Thyroid gland (tissue), 4 donors: Measurements from ENCODE around the gene PBX3.

ENCODE experiments used
- POLR2A ChIP-seq, 2 donors: fragments of 450-650 bp; IDR thresholded peaks; one replicate each; pipeline ENCODE4 v1.6.1; 2017; ENCODE audit warnings: antibody characterized with exemption in 2 of 2, mild to moderate bottlenecking in 2 of 2, moderate library complexity in 1 of 2
- TF ChIP-seq, protein P1 (sequence below), 6 experiments: fragments of 200-600 bp in 3 of 6; fragments of 450-650 bp in 3 of 6; sonication (generic) in 3 of 6; IDR thresholded peaks; one replicate each; pipeline ENCODE4 v1.5.1; 2016 to 2019; ENCODE audit warnings: antibody characterized with exemption in 6 of 6, mild to moderate bottlenecking in 2 of 6, inconsistent platforms in 1 of 6, moderate library complexity in 1 of 6

GRCh38 chr9:125730168-125730567 lies 17.0 kb upstream of the PBX3 start:
- TF ChIP-seq, protein P1, sequence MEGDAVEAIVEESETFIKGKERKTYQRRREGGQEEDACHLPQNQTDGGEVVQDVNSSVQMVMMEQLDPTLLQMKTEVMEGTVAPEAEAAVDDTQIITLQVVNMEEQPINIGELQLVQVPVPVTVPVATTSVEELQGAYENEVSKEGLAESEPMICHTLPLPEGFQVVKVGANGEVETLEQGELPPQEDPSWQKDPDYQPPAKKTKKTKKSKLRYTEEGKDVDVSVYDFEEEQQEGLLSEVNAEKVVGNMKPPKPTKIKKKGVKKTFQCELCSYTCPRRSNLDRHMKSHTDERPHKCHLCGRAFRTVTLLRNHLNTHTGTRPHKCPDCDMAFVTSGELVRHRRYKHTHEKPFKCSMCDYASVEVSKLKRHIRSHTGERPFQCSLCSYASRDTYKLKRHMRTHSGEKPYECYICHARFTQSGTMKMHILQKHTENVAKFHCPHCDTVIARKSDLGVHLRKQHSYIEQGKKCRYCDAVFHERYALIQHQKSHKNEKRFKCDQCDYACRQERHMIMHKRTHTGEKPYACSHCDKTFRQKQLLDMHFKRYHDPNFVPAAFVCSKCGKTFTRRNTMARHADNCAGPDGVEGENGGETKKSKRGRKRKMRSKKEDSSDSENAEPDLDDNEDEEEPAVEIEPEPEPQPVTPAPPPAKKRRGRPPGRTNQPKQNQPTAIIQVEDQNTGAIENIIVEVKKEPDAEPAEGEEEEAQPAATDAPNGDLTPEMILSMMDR (IDR thresholded peaks at IDR 0.05): no peak
- TF ChIP-seq POLR2A (IDR thresholded peaks at IDR 0.05): no peak
